Activated naive CD8-positive, alpha-beta T cell (primary cell): ENCODE results near the gene VAV1.

Experiments used
- H3K27ac Mint-ChIP-seq: one replicate; pipeline ENCODE4 v1.8.0; 2021; ENCODE audit warnings: mixed read lengths
- H3K27me3 Mint-ChIP-seq: one replicate; pipeline ENCODE4 v1.8.0; 2021; ENCODE audit warnings: mixed read lengths
- H3K36me3 Mint-ChIP-seq: one replicate; pipeline ENCODE4 v1.8.0; 2021; ENCODE audit warnings: mixed read lengths
- H3K4me1 Mint-ChIP-seq: one replicate; pipeline ENCODE4 v1.8.0; 2021; ENCODE audit warnings: low read depth, mixed read lengths
- H3K4me3 Mint-ChIP-seq: one replicate; pipeline ENCODE4 v1.8.0; 2021; ENCODE audit warnings: mild to moderate bottlenecking, mixed read lengths
- H3K9me3 Mint-ChIP-seq: one replicate; pipeline ENCODE4 v1.8.0; 2021; ENCODE audit warnings: low read depth, mixed read lengths

The VAV1 gene

DNA sequence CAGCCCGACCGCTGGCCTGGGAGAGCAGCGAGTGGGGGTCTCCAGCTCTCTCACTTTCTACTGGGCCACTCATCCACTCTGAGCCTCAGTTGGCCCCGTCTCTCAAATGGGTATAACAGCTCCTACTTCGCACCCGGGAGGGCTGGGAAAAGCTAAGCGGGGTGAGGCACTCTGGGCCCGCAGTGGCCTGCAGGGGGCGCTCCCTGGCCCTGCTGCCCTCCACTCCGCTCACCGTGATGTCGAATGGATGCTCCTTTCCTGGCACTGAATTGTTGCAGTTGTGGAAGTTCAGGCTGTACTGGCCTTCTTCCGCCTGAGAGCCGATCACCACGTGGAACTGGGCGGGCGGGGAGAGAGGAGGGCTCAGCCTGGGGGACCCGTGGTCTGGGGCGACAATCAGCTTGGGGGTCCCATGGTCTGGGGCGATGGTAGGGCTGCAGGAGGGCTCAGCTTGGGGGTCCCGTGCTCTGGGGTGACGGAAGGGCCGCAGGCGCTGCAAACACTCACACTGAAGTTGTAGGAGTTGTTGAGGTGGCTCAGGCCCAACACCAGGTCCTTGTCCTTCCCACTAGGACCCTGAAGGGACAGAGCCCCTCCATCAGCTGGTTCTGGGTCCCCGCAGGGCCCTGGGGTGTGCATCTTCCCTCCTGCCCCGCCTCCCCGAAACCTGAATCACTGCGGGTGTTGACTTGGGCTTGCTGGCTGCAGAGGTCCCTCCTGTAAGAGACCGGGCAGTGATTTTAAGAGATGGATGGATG, 39.0 kb upstream of the VAV1 start:
- Mint-ChIP-seq H3K9me3 (no peaks in the 10 kb centered on the region), H3K27ac (no peak overlapping the region), H3K4me3 (no peak overlapping the region), H3K4me1 (peaks cover 17% of the 10 kb centered on the region), H3K27me3 (no peaks in the 10 kb centered on the region), H3K36me3 (peaks cover 6% of the 10 kb centered on the region)

DNA sequence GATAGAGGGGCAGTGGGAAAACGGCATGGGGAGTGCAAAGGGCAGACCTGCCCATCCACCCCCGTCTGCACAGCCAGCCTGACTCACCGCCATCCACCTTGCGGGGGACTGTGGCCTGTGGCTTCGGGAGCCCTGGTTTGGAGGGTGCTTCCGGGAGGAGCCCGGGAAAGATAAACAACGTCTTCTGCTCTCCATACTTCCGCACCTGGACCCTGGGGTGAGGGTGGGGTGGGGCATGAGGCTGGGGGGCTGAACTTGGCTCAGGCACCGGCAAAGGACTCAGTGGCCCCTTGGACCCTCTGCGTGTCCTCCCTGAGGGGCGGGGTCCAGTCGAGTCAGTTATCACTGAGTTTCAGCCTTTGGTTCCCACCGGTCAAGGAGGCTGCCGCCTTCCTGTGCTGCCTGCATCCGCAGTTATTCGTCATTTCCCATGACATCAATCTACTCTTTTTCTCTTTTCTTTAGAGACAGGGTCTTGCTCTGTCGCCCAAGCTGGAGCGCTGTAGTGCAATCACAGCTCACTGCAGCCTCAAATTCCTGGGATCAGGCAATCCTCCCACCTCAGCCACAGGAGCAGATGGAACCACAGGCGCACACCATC, 38.3 kb upstream of the VAV1 start:
- peaks cover 24% of the 10 kb centered on the region for H3K4me1 Mint-ChIP-seq
- no peaks in the 10 kb centered on the region for H3K9me3 Mint-ChIP-seq
- H3K27me3 Mint-ChIP-seq: no peaks in the 10 kb centered on the region
- H3K36me3 Mint-ChIP-seq: peaks cover 6% of the 10 kb centered on the region
- H3K4me3 Mint-ChIP-seq: no peak overlapping the region
- no peak overlapping the region for H3K27ac Mint-ChIP-seq

DNA sequence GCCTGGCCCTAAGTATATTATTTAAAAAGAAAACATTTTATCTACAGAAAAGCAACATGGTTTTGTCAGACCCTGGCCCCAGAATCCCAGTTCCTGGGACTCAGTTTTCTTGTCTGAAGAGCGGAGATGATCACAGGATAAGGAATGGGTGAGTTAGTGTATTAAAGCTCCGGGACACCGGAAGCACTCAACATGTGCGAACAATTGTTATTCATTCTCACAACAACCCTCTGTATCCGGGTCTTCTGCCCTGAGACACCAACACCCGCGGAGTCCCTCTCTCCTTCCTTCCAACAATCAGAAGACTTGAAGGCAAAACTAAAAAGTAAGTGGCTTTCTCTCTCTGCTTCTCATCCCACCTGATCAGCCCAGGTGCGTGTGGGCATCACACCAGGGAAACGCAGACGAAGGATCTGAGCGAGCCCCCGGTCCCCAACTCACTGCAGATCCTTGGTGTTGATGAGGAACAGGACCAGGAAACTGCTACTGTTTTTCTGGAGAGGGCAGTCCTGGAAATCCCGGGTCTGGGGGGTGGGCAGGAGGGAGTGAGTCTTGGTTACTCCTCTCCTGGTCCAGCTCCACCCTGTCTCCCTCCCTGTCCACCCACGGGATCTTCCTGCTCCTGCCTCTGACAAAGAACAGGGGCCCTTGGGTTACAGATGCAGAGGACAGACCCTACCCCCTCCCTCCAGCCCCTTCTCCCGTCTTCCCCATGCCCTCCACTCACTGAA, 37.2 kb upstream of the VAV1 start:
- Mint-ChIP-seq H3K36me3 (peaks cover 6% of the 10 kb centered on the region), H3K4me3 (peak overlapping the region; percentile 97), H3K4me1 (peaks cover 26% of the 10 kb centered on the region), H3K27me3 (no peaks in the 10 kb centered on the region), H3K27ac (peak overlapping the region; percentile 96), H3K9me3 (no peaks in the 10 kb centered on the region)

DNA sequence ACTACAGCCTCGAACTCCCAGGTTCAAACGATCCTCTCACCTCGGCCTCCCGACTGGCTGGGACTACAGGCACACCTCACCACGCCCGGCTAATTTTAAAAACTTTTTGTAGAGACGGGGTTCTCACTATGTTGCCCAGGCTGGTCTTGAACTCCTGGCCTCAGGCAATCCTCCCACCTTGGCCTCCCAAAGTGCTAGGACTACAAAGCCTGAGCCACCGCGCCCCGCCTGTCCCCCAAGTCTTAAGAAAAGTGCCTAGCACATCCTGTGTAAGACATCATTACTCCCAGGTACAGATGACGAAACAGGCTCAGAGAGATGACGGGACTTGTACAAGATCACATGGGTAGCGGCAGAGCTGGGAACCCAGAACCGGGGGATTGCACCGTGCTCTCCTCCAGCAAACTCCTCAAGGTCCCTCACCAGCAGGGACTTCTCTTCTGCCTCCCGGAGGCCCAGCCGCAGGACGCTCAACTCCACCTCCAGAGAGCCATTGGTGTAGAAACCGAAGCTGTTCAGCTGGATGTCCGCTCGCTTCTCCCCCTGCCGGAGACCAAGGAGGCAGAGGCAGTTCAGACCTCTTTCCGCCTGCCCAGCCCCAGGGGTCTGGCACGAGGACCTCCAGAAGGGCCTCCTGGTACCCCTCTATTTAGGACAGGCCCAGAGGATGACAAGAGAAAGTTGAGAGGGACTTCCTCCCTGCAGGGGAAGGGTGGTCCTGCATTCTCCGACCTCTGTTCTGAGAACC, 36.2 kb upstream of the VAV1 start:
- Mint-ChIP-seq H3K4me1 (peaks cover 30% of the 10 kb centered on the region), H3K36me3 (peaks cover 6% of the 10 kb centered on the region), H3K9me3 (no peaks in the 10 kb centered on the region), H3K27ac (peak overlapping the region; percentile 96), H3K4me3 (peak overlapping the region; percentile 97), H3K27me3 (no peaks in the 10 kb centered on the region)

DNA sequence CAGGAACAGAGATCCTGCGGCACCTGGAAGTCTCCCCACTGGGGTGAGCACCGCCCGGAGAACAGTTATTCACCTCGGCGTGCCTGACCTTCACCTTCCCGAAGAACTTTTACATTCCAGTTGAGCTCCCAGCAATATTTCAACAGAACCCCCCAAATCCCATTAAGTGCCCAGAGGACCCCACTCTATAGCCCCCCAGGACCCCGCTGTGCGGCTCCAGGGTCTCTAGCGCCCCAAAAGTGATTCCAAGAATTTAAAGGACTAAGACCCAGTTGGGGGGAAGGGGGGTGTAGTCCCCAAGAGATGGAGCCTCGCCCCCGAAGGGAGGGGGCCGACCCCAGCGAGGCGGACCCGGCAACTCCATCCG, 35.6 kb upstream of the VAV1 start:
- Mint-ChIP-seq H3K4me3 (peak overlapping the region; percentile 97), H3K4me1 (peaks cover 32% of the 10 kb centered on the region), H3K9me3 (no peaks in the 10 kb centered on the region), H3K27me3 (no peaks in the 10 kb centered on the region), H3K36me3 (peaks cover 6% of the 10 kb centered on the region), H3K27ac (peak overlapping the region; percentile 96)

GRCh38 chr19:6737284-6737872, 35.1 kb upstream of the VAV1 start, which contains the start of gene GPR108:
Gene GPR108 (minus strand): TSS chr19:6737580. CDS start chr19:6737576, 4 bp downstream.
- Mint-ChIP-seq H3K4me1 (peaks cover 32% of the 10 kb centered on the region), H3K27ac (peak within 1 kb of the TSS; percentile 97), H3K27me3 (no peaks in the 10 kb centered on the region), H3K36me3 (peaks cover 5% of the 10 kb centered on the region), H3K9me3 (no peaks in the 10 kb centered on the region), H3K4me3 (peak within 1 kb of the TSS; percentile 97)

- Mint-ChIP-seq H3K4me1 (peaks cover 32% of the 10 kb centered on the region), H3K27ac (peak overlapping the region; percentile 97), H3K9me3 (no peaks in the 10 kb centered on the region), H3K4me3 (peak overlapping the region; percentile 97), H3K27me3 (no peaks in the 10 kb centered on the region), H3K36me3 (peaks cover 2% of the 10 kb centered on the region)
Measured at GRCh38 chr19:6737873-6738786, 34.4 kb upstream of the VAV1 start.

DNA sequence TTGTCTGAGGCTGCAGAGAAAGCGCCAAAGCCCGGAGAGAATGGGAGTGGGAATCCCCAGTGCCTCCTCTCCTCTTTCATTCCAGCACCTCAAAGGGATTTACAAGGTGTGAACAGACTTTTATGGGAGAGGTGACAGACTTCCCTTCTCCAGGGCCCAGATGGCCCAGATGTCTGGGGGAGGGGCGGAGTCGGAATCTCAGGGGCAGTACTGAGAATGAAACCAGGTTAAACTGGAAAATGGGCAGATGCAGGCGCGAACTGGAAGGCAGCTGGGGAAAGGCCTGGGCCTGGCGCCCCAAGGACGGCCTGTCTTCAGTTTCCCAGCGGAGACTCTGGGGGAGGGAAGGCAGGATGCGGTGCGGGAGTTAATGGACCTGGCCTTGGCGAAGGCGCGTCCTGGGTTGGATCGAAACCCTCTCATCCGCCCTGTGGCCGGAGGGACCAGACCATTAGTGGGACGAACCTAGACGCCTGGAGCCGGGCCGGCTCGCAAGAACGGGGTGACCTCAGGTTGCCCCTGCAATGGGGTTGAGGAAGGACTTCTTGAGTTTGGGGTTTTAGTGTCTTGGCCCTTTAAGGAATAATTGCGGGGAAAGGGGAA, 33.6 kb upstream of the VAV1 start:
- Mint-ChIP-seq H3K27me3 (no peaks in the 10 kb centered on the region), H3K27ac (peak overlapping the region; percentile 97), H3K4me1 (peaks cover 32% of the 10 kb centered on the region), H3K4me3 (peak overlapping the region; percentile 97), H3K9me3 (no peaks in the 10 kb centered on the region), H3K36me3 (peaks cover 2% of the 10 kb centered on the region)

DNA sequence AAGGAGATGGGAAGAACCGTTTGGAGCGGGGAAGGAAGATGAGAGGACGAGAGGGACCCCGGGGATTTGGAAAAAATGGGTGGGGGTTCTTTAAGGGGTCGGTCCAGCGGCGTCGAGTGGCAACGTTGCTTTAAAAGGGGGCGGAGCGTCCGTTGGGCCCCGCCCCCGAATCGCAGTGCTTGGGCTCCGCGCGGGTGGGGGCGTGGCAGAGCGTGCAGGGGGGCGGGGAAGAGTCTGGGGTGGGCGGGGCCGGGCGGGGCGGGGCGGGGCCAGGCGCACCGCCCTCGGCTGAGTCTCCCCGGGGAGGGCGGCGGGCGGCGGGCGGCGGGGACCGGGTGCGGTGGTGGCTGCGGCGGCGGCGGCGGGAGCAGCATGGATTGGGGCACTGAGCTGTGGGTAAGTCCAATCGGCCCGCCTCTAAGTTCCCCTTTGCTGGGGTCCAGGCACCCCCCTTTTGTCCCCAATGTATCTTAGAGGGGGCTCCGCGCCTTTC, 33.1 kb upstream of the VAV1 start, which contains the start of gene TRIP10:
TSS of gene TRIP10 (plus strand) at position 291 of the 493 bp plus-strand sequence. CDS start at position 373, 82 bp downstream.
- no peaks in the 10 kb centered on the region for H3K27me3 Mint-ChIP-seq
- peak within 1 kb of the TSS; percentile 97 for H3K4me3 Mint-ChIP-seq
- H3K27ac Mint-ChIP-seq: peak within 1 kb of the TSS; percentile 97
- H3K4me1 Mint-ChIP-seq: peaks cover 32% of the 10 kb centered on the region
- H3K9me3 Mint-ChIP-seq: no peaks in the 10 kb centered on the region
- H3K36me3 Mint-ChIP-seq: peaks cover 2% of the 10 kb centered on the region

DNA sequence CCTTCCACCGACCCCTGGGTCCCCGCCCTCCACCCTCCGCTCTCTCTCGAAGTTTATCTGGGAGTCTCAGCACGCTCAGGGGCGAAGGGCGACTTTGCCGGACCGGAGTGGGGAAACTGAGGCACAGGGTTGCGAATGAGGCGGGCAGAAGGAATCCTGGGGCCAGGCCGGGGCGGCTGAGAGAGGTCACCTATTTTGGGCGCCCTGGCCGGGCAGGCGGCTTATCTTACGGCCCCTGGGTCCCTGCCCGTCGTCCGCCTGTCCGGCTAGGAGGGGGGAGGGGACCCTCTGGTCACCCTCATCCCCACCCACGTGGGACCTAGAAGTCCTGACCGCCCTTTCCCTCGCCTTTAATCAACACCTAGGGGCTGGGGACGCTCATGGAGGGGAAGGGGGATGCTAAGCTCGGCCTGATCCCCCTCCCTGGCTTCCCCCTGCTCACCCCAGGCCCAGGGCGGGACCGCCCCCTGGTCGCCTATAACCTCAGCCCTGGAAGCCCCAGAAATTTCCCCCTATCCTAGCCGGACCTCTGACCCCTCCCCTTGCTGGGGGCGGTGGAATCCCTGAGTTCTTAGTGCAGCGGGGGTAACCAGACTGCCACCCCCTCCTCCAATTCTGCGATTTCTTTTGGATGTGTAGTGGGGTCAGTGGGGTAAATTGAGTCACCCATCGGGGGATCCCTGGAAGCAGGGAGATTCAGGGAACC, 32.5 kb upstream of the VAV1 start:
- Mint-ChIP-seq H3K9me3 (no peaks in the 10 kb centered on the region), H3K4me3 (peak overlapping the region; percentile 85), H3K4me1 (peaks cover 32% of the 10 kb centered on the region), H3K27ac (no peak overlapping the region), H3K27me3 (no peaks in the 10 kb centered on the region), H3K36me3 (peaks cover 2% of the 10 kb centered on the region)

GRCh38 chr19:6740589-6741343, 31.7 kb upstream of the VAV1 start:
- Mint-ChIP-seq H3K4me3 (peak overlapping the region; percentile 85), H3K9me3 (no peaks in the 10 kb centered on the region), H3K4me1 (peaks cover 31% of the 10 kb centered on the region), H3K27ac (no peak overlapping the region), H3K27me3 (no peaks in the 10 kb centered on the region), H3K36me3 (peaks cover 2% of the 10 kb centered on the region)

- Mint-ChIP-seq H3K27me3 (no peaks in the 10 kb centered on the region), H3K36me3 (peaks cover 2% of the 10 kb centered on the region), H3K9me3 (no peaks in the 10 kb centered on the region), H3K4me3 (no peak overlapping the region), H3K4me1 (peaks cover 20% of the 10 kb centered on the region), H3K27ac (no peak overlapping the region)
Measured at GRCh38 chr19:6743066-6743465, 29.4 kb upstream of the VAV1 start.
